HG03521 (cell line): ENCODE measurements around the gene TTPAL.
A peak's percentile ranks its signal among the peaks of the same experiment; 100 is the strongest.

Experiments
- ATAC-seq: cut with Tn5 transposase; IDR thresholded peaks from one replicate; pipeline ENCODE4 v1.9.1; 2021; ENCODE audit warnings: mild to moderate bottlenecking, moderate library complexity; ENCODE audit not compliant: unreplicated experiment

The TTPAL gene, protein sequence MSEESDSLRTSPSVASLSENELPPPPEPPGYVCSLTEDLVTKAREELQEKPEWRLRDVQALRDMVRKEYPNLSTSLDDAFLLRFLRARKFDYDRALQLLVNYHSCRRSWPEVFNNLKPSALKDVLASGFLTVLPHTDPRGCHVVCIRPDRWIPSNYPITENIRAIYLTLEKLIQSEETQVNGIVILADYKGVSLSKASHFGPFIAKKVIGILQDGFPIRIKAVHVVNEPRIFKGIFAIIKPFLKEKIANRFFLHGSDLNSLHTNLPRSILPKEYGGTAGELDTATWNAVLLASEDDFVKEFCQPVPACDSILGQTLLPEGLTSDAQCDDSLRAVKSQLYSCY

DNA sequence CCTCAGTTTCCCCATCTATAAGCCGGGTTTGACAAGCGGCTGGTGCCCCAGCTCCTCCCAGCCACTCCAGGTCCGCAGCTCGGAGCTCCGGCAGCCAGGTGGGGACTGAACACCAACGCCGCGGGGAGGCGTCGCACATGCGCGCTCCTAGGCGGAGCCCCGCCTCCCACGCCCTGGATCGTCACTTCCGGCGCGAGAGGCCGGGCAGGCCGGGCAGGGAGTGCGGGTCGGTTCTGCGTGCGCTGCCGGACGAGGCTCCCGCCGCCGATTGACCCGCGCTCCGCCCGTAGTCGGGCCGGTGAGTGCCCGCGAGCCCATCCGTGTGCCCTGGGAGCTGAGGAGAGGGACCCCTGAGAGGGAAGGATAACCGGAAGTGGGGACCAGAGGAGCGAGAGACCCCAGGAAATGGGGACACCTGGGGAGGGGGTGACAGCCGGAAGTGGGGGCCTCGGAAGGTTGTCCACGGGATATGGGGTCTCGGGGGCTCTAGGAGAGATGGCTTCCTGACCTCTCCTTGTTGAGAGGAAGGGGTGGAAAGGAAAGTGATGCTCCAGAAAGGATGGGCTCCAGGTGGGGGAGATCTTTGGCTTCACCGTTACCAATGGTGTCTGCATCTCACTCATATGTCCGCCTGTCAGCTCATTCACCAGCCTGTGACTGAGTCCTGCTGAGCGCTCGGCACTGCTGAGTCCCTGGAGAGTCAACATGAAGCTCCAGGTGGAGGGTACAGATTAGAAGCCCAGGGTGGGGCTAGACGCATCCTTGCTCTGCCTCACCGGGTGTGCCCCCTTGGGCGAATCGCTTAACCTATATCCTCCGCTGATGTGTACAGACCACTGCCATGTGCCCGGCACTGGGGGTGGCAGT lies at the start of gene TTPAL:
Gene TTPAL (plus strand): TSS at position 181 of the 867 bp plus-strand sequence. CDS start 4,126 bp downstream, outside the sequence.
- peak; percentile 85 for ATAC-seq

DNA sequence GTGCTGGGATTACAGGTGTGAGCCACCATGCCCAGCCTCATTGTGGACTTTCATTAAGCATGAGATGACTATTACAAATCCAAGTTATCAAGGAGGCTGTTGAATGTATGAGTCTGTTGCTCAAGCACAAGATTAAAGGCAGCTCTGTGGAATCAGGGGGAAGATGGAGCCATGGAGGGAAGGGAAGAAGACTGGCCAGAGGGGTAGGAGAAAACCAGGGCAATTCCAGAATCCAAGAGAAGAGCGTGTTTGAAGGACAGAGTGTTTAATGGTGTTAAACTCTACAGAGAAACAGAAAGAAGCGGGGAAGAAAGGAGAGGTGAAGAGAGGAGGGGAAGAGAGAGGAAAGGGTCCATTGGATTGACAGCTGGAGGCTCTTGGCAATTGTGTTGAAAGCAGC lies 49.8 kb upstream of the TTPAL start:
- no peak for ATAC-seq

DNA sequence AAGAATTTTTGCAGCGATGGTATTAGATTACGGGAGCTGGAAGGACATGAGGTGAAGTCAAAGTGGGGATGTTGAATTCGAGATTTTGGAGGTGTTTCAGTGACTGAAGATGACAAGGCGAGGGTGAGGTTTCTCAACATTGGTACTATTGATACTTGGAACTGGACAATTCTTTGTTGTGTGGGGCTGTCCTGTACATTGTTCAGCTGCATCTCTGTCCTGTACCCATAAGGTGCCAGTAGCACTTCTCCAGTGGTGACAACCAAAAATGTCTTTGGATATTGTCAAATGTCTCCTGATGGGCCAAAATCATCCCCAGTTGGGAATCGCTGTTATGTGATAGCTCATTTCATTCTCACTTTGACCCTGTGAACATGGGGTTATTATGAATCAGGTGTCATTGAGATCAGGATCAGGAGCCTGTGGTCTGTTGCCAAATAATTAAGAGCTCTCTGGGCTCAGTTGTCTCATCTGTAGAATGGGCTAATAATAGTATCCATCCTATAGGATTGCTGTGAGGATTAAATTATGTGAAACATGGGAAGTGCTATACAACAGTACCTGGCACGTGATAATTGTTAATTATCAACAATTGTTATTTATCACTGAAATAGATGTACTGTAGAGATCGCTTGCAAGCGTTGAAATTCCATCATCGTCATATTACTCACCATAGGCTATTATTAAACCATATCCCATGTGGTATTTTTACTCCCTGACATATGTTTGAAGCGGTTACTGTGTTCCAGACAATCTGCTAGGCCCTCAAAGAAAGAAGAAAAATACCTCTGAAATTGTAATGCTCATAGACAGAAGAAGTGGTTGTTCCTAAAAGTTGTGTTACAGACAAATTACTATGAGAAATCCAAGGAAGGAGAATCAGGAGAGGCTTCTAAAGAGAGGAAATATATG lies 48.5 kb upstream of the TTPAL start:
- ATAC-seq = no peak

DNA sequence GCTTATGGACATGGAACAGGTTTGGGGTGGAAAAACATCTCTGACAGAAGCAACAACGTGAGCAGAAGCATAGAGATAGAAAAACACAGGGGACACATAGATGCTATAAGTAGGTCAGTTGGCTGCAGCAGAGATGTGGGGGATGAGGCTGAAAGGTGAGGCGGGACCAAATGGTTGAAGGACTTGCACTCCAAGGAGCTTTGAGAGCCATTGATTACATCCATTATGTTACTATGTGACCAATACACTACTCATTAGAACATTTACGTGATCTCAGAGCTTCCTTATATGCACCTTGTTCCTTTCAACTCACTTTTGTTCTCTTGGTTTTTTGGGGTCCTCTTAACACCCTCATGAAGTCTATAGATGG lies 47.9 kb upstream of the TTPAL start:
- ATAC-seq = no peak

DNA sequence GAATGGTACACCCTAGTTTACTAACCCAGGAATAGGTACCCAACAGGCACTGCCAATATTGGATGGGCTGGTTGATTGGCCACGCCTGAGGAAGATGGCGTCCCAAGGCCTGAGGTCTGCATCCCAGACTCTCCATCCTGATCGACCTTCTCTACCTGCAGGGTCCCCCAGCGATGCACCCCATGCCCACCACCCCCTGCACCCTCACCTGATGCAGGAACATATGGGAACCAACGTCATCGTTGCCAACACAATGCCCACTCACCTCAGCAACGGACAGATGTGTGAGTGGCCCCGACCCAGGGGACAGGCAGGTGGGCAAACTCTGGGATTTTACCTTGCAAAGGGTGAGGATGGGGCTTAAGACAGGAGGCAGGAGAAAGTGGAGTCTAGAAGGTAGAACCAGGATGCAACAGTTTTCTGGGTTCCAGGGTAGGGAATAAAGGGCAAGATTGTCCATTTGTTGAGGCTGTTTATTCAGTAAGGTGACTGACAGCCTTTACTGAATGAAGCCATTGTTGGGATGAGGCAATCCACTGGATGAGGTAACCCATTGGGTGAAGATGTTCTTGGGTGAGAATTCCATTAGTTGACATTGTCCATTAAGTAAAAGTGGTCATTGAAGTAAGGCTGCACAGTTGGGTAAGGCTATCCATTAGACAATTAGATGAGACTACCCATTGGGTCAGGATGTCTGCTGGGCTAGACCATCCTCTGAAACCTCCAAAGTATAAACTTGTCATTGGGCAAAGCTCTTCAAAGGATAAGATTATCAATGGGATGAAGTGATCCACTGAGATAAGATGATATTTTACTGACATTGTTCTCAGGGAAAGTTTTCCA lies 47.3 kb upstream of the TTPAL start:
- ATAC-seq = no peak

DNA sequence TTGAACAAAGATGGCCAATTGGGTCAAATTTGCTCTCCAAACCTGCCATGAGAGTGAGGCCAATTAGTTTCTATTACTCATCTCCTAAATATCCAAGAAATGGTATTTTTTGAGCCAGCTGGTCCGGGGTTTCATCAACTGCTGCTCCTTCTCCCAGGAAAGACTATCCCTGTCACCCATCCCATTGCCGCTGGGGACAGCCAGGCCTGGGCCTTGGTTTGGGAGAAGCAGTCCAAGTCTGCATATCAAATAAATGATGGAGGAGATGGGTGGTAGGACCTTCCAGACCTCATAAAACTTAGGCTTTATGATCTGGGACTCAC lies 46.7 kb upstream of the TTPAL start:
- ATAC-seq = no peak

DNA sequence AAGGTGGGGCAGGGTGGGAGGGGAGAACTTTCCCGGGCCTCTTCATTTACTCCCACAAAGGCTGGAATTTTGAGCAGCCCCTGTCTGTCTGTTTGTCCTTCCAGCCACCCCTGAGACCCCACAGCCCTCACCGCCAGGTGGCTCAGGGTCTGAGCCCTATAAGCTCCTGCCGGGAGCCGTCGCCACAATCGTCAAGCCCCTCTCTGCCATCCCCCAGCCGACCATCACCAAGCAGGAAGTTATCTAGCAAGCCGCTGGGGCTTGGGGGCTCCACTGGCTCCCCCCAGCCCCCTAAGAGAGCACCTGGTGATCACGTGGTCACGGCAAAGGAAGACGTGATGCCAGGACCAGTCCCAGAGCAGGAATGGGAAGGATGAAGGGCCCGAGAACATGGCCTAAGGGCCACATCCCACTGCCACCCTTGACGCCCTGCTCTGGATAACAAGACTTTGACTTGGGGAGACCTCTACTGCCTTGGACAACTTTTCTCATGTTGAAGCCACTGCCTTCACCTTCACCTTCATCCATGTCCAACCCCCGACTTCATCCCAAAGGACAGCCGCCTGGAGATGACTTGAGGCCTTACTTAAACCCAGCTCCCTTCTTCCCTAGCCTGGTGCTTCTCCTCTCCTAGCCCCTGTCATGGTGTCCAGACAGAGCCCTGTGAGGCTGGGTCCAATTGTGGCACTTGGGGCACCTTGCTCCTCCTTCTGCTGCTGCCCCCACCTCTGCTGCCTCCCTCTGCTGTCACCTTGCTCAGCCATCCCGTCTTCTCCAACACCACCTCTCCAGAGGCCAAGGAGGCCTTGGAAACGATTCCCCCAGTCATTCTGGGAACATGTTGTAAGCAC lies 46.0 kb upstream of the TTPAL start:
- ATAC-seq = no peak

DNA sequence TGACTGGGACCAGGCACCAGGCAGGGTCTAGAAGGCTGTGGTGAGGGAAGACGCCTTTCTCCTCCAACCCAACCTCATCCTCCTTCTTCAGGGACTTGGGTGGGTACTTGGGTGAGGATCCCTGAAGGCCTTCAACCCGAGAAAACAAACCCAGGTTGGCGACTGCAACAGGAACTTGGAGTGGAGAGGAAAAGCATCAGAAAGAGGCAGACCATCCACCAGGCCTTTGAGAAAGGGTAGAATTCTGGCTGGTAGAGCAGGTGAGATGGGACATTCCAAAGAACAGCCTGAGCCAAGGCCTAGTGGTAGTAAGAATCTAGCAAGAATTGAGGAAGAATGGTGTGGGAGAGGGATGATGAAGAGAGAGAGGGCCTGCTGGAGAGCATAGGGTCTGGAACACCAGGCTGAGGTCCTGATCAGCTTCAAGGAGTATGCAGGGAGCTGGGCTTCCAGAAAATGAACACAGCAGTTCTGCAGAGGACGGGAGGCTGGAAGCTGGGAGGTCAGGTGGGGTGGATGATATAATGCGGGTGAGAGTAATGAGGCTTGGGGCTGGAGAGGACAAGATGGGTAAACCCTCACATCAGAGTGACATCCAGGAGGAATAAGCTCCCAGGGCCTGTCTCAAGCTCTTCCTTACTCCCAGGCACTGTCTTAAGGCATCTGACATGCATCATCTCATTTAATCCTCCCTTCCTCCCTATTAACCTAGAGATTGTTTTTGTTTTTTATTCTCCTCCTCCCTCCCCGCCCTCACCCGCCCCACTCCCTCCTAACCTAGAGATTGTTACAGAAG lies 45.2 kb upstream of the TTPAL start:
- ATAC-seq = no peak

DNA sequence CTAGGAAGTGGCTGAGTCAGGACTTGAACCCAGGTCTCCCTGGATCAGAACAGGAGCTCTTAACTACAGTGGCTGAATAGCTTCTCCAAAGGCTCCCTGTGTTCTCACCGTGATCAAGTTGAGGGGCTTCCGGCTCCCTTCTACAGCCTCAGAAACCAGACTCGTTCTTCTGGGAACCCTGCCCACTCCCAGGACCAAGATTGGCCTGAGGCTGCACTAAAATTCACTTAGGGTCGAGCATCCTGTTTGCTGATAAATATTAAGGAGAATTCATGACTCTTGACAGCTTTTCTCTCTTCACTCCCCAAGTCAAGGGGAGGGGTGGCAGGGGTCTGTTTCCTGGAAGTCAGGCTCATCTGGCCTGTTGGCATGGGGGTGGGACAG lies 44.6 kb upstream of the TTPAL start:
- no peak for ATAC-seq

DNA sequence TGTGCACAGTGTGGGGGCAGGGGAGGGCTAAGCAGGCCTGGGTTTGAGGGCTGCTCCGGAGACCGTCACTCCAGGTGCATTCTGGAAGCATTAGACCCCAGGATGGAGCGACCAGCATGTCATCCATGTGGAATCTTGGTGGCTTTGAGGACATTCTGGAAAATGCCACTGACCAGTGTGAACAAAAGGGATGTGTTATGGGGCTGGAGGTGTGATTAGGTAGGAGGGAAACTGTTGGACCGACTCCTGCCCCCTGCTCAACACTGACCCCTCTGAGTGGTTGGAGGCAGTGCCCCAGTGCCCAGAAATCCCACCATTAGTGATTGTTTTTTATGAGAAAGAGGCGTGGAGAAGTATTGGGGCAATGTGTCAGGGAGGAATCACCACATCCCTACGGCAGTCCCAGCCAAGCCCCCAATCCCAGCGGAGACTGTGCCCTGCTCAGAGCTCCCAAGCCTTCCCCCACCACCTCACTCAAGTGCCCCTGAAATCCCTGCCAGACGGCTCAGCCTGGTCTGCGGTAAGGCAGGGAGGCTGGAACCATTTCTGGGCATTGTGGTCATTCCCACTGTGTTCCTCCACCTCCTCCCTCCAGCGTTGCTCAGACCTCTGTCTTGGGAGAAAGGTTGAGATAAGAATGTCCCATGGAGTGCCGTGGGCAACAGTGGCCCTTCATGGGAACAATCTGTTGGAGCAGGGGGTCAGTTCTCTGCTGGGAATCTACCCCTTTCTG lies 44.0 kb upstream of the TTPAL start:
- ATAC-seq = no peak

DNA sequence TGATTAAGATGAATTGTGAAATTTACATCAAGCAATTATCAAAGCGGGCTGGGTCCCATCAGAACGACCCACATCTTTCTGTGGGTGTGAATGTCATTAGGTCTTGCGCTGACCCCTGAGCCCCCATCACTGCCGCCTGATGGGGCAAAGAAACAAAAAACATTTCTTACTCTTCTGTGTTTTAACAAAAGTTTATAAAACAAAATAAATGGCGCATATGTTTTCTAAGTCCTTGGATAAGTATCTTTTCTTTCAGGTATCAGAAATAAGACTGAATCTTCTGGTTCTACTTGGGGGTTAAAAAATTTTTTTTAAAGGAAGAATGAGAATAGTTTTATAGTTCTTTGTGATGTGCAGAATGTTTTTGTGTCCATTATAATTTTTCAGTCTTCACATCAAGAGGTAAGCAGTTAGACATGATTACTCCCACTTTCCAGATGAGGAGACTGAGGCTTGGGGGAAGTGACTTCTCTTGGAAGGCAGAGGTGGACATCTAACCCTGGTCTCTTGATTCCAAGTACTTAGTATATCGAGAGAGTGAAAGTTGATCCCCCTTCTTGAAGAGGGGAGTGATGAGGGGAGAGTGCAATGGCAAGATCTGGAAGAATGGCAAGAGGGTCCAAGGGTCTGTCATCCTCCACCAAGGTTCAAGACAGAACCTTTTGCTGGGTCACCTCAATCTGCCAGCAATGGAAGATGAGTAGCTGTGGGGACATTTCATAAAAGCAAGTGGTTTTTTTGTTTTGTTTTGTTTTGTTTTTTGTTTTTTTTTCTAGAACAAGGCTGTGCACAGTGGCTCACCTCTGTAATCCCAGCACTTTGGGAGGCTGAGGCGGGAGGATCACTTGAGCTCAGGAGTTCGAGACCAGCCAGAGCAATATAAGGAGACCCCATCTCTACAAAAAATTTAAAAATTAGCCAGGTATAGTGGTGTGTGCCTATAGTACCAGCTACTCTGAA lies 42.8 kb upstream of the TTPAL start:
- ATAC-seq = no peak

DNA sequence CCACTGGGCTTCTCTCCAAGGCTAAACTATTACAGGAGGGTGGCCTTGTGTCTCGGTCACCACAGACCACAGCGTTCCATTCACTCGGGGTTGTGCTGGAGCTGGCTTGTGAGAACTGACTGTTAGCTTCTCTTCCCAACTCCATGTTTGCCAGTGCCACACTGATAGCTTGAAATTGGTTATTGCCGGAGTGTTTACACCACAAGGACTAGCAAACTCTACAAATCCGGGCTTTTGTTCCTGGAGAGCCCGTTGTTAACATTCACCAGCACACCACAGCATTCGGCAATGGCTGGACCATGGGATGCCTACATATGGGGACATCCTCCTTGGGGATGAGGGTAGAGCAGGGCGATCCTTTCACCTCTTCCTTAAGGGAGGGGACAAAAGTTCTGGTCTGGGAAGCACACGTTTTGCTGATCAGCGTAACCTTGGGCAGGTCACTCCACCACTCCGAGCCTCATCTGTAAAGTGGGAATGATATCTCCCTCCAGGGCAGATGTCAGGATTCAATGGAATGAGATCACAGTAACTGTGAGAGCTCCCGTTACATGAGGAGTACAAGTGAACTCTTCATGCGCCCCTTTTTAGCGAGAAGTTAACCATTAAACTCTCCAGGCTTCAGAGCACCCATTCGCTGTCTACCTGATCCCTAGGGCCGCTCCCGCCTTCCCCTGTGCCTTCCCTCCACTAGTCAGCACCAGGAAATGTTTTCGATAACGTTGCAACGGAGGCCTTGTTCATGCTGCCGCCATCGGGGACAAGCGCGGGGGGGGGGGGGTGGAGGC lies 41.7 kb upstream of the TTPAL start:
- ATAC-seq = no peak

DNA sequence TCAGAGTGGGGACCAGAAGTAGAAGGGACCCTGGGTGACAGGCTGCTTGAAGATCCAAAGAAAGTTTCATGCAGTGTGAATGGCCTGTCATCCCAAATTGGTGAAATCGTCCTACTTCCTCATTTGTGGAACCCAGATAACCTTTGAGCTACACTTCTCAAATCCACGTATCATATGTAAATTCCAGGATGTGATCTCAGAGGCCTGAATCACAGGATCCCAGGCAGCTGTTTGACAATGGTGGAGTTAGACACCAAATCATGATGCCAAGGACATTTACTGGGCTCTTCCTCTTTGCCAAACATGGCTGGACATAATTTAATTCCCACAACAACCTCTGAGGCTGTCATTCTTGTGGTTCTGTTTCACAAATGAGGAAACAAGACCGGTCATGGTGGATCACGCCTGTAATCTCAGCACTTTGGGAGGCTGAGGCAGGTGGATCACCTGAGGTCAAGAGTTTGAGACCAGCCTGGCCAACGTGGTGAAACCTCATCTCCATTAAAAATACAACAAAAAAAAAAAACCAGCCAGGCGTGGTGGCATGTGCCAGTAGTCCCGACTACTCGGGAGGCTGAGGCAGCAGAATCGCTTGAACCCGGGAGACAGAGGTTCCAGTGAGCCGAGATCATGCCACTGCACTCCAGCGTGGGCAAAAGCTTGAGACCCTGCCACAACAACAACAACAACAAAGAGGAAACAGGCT lies 39.9 kb upstream of the TTPAL start:
- ATAC-seq = no peak

DNA sequence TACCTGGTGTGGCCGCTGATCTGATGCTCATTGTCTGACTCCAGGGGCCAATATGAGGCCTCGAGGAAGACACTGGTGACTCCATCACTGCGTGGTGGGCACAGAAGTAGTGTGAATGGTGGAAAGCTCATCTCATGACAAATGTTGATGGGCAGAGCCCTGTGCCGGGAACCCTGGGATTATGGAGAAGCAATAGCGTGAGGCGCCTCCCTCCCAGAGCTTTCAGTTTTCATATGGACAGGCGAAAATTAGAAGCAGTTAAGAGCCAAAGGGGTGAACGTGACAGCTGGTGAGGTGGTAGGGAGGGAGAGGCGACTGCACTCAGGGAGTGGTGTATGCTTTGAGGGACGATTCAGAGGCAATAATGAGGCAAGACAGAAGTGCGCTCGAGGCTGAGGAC lies 39.3 kb upstream of the TTPAL start:
- ATAC-seq = no peak

DNA sequence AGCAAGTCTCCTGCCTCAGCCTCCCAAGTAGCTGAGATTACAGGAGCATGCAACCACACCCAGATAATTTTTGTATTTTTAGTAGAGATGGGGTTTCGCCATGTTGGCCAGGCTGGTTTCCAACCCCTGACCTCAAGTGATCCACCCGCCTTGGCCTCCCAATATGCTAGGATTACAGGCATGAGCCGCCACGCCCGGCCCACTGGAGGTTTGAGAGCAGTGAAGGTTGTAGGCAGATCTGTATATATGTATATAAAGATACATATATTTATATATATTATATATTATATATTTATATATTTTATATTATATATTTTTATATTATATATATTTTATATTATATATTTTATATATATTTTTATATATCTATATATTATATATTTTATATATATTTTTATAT lies 38.2 kb upstream of the TTPAL start:
- no peak for ATAC-seq

DNA sequence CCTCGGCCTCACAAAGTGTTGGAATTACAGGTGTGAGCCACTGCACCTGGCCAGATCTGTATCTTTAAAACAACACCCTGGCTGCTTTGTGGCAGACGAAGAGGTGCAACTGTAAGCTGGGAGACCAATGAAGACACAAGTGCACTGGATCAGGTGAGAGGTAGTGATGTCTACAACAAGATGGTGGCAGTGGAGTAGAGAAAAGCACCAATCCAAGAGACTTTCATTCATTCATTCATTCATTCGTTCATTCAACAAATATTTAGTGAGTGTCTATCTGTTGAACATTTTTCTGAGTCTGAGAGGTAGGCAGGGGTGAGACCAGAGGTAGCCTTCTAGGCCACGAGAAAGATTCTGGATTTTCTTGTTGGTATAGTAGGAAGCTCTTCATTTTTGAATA lies 36.9 kb upstream of the TTPAL start:
- no peak for ATAC-seq
